Measurements from ENCODE around the gene TBL1X.

The TBL1X gene

DNA sequence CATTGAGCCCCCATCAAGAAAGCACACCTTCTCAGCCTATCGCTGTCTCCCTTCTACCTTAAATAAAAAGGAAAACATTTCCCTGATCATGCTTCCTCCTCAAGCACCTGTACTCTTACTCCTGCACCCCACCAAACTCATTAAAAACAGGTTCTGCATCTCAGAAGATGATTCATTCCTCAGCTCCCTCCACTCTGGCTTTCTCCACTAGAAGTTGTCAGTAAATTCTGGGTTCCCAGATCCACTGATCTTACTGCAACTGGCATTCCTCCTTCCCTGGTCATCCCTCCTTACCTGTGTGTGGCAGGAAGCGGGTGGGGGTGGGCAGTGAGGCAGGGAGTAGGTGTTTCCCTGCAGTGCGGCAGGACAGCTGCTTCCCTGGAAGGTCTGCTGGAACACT is 192.0 kb downstream of the TBL1X start:
- Histone ChIP-seq H3K27me3 (no peaks in the 10 kb centered on the region), H3K36me3 (no peaks in the 10 kb centered on the region), H3K4me1 (no peaks in the 10 kb centered on the region), H3K4me3 (ENCODE audit: low read depth, low read length) (no peak overlapping the region), H3K9me3 (no peaks in the 10 kb centered on the region)
- DNase-seq = no peak
- no peak for TF ChIP-seq CTCF (IDR thresholded peaks at IDR 0.05; ENCODE audit: low read depth, low read length)

- H3K4me3 ChIP-seq (ENCODE audit: low read depth, low read length) = no peak overlapping the region
Measured at GRCh38 chrX:9657590-9658256, 192.9 kb downstream of the TBL1X start.

GRCh38 chrX:9658409-9658808 is 193.6 kb downstream of the TBL1X start:
- Histone ChIP-seq H3K36me3 (no peaks in the 10 kb centered on the region), H3K4me1 (no peaks in the 10 kb centered on the region), H3K9me3 (no peaks in the 10 kb centered on the region), H3K27me3 (no peaks in the 10 kb centered on the region), H3K4me3 (ENCODE audit: low read depth, low read length) (no peak overlapping the region)
- TF ChIP-seq CTCF (IDR thresholded peaks at IDR 0.05; ENCODE audit: low read depth, low read length) = no peak
- no peak for DNase-seq

More at GRCh38 chrX:9657590-9658256, 192.9 kb downstream of the TBL1X start:
- Histone ChIP-seq H3K4me1 (no peaks in the 10 kb centered on the region), H3K9me3 (no peaks in the 10 kb centered on the region), H3K27me3 (no peaks in the 10 kb centered on the region), H3K36me3 (no peaks in the 10 kb centered on the region)
- no peak for TF ChIP-seq CTCF (IDR thresholded peaks at IDR 0.05; ENCODE audit: low read depth, low read length)
- no peak for DNase-seq

DNA sequence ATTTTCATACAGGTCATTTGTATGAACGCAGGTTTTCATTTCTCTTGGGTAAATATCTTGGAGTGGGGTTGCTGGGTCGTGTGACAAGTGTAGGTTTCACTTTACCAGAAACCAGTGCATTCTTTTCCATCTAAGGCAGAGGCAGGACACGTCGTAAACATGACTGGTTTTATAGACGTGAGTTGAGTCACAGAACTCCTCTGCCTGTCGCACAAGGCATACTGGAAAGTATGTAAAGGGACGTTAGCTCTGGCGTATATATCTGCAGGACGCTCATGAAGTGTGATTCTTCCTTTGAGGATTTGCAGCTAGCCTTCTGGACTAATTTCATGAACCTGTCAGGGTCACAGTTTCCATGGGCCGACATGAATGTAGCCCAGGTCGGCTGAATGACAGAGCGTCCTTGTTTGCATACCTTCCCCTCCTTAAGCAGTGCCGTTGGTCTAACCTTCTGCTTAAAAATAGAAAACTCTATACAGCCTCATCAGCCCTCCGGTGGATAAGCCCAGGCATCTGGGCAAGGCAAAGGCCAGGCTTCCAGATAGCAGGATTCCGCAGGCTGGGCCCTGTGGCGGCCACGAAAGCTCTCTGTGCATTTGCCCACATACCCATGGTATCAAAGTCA is 194.8 kb downstream of the TBL1X start:
- TF ChIP-seq CTCF (IDR thresholded peaks at IDR 0.05; ENCODE audit: low read depth, low read length) = no peak

GRCh38 chrX:9662148-9662547 is 197.3 kb downstream of the TBL1X start:
- no peaks in the 10 kb centered on the region for H3K27me3 ChIP-seq
- DNase-seq = no peak
- H3K36me3 ChIP-seq = no peaks in the 10 kb centered on the region
- no peak for TF ChIP-seq CTCF (IDR thresholded peaks at IDR 0.05; ENCODE audit: low read depth, low read length)
- no peak overlapping the region for H3K4me3 ChIP-seq (ENCODE audit: low read depth, low read length)
- H3K4me1 ChIP-seq = no peaks in the 10 kb centered on the region; the same call in 1 of the 2 replicates
- H3K9me3 ChIP-seq = no peaks in the 10 kb centered on the region

More for the DNA sequence above, 194.8 kb downstream of the TBL1X start:
- no peak for DNase-seq
- Histone ChIP-seq H3K9me3 (no peaks in the 10 kb centered on the region), H3K27me3 (no peaks in the 10 kb centered on the region), H3K4me3 (ENCODE audit: low read depth, low read length) (no peak overlapping the region), H3K36me3 (no peaks in the 10 kb centered on the region), H3K4me1 (no peaks in the 10 kb centered on the region)

DNA sequence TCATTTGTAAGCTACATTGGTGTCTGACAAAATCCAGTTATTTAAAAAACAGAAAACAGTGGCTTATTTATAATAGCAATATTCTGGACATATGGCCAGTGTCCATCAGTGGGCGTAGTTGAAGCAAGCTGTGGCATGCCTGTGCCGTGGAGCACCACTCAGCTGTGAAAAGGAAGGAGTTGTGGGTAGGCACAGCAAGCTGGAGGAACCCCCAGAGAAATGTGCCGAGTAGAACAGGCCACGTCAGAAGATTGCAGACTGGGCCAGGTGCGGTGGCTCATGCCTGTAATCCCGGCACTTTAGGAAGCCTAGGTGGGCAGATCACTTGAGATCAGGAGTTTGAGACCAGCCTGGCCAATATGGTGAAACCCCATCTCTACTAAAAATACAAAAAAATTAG is 198.4 kb downstream of the TBL1X start:
- no peak overlapping the region for H3K4me3 ChIP-seq (ENCODE audit: low read depth, low read length)
- H3K4me1 ChIP-seq = no peaks in the 10 kb centered on the region; the same call in 1 of the 2 replicates
- no peaks in the 10 kb centered on the region for H3K27me3 ChIP-seq
- DNase-seq = no peak
- H3K9me3 ChIP-seq = no peaks in the 10 kb centered on the region
- TF ChIP-seq CTCF (IDR thresholded peaks at IDR 0.05; ENCODE audit: low read depth, low read length) = no peak
- no peaks in the 10 kb centered on the region for H3K36me3 ChIP-seq

All from BE2C (cell line).